Thyroid gland (tissue), 4 donors: ENCODE data around the gene EPN3.

Source experiments
- POLR2A ChIP-seq, 2 donors: fragments of 450-650 bp; IDR thresholded peaks; one replicate each; pipeline ENCODE4 v1.6.1; 2017; ENCODE audit warnings: antibody characterized with exemption in 2 of 2, mild to moderate bottlenecking in 2 of 2, moderate library complexity in 1 of 2
- TF ChIP-seq, protein P1 (sequence below), 6 experiments: fragments of 200-600 bp in 3 of 6; fragments of 450-650 bp in 3 of 6; sonication (generic) in 3 of 6; IDR thresholded peaks; one replicate each; pipeline ENCODE4 v1.5.1; 2016 to 2019; ENCODE audit warnings: antibody characterized with exemption in 6 of 6, mild to moderate bottlenecking in 2 of 6, inconsistent platforms in 1 of 6, moderate library complexity in 1 of 6

DNA sequence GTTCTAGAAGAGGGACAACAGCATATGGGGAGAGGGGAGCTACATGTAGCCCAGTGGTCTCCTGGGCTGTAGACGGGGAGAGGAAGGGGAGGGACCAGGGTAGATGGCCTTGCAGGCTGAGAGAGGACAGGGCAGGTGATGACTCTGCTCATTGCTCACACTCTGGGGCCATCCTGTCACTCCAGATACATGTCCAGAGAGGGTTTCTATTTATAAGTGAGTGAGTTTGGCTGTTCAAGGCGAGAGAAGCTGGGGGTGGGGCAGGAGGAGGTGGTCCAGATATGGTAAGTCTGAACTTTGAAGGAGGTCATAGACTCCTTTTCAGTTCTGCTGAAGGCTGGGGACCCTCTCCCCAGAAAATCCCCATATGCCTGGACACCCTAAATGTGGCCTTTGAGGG is 50.2 kb downstream of the EPN3 start:
- TF ChIP-seq, protein P1, sequence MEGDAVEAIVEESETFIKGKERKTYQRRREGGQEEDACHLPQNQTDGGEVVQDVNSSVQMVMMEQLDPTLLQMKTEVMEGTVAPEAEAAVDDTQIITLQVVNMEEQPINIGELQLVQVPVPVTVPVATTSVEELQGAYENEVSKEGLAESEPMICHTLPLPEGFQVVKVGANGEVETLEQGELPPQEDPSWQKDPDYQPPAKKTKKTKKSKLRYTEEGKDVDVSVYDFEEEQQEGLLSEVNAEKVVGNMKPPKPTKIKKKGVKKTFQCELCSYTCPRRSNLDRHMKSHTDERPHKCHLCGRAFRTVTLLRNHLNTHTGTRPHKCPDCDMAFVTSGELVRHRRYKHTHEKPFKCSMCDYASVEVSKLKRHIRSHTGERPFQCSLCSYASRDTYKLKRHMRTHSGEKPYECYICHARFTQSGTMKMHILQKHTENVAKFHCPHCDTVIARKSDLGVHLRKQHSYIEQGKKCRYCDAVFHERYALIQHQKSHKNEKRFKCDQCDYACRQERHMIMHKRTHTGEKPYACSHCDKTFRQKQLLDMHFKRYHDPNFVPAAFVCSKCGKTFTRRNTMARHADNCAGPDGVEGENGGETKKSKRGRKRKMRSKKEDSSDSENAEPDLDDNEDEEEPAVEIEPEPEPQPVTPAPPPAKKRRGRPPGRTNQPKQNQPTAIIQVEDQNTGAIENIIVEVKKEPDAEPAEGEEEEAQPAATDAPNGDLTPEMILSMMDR (IDR thresholded peaks at IDR 0.05), result no peak
- no peak for TF ChIP-seq POLR2A (IDR thresholded peaks at IDR 0.05)
